ENCODE results near the gene CPED1.

- TF ChIP-seq, protein P1, sequence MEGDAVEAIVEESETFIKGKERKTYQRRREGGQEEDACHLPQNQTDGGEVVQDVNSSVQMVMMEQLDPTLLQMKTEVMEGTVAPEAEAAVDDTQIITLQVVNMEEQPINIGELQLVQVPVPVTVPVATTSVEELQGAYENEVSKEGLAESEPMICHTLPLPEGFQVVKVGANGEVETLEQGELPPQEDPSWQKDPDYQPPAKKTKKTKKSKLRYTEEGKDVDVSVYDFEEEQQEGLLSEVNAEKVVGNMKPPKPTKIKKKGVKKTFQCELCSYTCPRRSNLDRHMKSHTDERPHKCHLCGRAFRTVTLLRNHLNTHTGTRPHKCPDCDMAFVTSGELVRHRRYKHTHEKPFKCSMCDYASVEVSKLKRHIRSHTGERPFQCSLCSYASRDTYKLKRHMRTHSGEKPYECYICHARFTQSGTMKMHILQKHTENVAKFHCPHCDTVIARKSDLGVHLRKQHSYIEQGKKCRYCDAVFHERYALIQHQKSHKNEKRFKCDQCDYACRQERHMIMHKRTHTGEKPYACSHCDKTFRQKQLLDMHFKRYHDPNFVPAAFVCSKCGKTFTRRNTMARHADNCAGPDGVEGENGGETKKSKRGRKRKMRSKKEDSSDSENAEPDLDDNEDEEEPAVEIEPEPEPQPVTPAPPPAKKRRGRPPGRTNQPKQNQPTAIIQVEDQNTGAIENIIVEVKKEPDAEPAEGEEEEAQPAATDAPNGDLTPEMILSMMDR (conservative IDR thresholded peaks at IDR 0.05 in 1 of 2, IDR thresholded peaks at IDR 0.05 in 1 of 2; ENCODE audit: low read depth in 1 of 2, low read length in 2 of 2) = no peak
- no peak for TF ChIP-seq EZH2 (IDR thresholded peaks at IDR 0.05; ENCODE audit: low read length, missing control alignments)
These were observed 204.3 kb downstream of the CPED1 start for GRCh38 chr7:121192834-121193233.

Measured in fibroblast of lung (primary cell).